PC-3 (cell line): Measurements from ENCODE around the gene GSG1.

ENCODE experiments used
- EZH2 ChIP-seq: fragments of 300-600 bp; sonication (generic); IDR thresholded peaks from one replicate; pipeline ENCODE4 v1.6.1; 2017; ENCODE audit warnings: antibody characterized with exemption, mild to moderate bottlenecking, low read length; ENCODE audit not compliant: unreplicated experiment
- EZH2phosphoT487 ChIP-seq: fragments of 300-600 bp; sonication (generic); IDR thresholded peaks from 2 replicates; pipeline ENCODE4 v1.6.1; 2018; ENCODE audit warnings: mild to moderate bottlenecking, antibody characterized with exemption, low read length, borderline replicate concordance
- TF ChIP-seq, protein P1 (sequence below): fragments of 300-600 bp; sonication (generic); conservative IDR thresholded peaks from 2 replicates; pipeline ENCODE4 v1.5.1; 2017; ENCODE audit warnings: antibody characterized with exemption, low read depth, mild to moderate bottlenecking, low read length

DNA sequence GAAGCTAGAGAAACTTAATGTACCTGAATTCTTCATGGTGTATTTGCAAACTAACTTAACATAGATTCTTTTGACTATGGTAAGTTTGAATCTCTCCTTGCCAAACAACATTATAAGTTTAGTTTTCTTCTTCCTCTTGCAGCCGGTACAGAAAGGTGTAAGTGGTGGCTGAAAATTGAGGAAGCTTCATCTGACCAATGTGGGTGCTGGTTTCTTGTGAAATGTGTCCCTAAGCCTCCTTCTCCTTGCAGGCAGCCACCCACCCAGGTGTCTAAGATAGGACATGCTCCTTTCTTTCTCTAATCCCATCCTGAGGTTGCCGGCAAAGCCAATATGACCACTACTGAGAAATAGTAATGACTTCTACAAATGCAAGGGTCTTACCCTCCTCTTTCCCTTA lies 20.6 kb downstream of the GSG1 start:
- TF ChIP-seq, protein P1, sequence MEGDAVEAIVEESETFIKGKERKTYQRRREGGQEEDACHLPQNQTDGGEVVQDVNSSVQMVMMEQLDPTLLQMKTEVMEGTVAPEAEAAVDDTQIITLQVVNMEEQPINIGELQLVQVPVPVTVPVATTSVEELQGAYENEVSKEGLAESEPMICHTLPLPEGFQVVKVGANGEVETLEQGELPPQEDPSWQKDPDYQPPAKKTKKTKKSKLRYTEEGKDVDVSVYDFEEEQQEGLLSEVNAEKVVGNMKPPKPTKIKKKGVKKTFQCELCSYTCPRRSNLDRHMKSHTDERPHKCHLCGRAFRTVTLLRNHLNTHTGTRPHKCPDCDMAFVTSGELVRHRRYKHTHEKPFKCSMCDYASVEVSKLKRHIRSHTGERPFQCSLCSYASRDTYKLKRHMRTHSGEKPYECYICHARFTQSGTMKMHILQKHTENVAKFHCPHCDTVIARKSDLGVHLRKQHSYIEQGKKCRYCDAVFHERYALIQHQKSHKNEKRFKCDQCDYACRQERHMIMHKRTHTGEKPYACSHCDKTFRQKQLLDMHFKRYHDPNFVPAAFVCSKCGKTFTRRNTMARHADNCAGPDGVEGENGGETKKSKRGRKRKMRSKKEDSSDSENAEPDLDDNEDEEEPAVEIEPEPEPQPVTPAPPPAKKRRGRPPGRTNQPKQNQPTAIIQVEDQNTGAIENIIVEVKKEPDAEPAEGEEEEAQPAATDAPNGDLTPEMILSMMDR, result no peak
- TF ChIP-seq EZH2phosphoT487 (no peak), EZH2 (no peak)
